ENCODE results near the gene ZYG11B.
"Not testable (repeated sequence)": the region's sequence is repeated elsewhere in the genome, so short reads cannot be mapped to it uniquely, and the experiment has no call there.

Gene ZYG11B

DNA sequence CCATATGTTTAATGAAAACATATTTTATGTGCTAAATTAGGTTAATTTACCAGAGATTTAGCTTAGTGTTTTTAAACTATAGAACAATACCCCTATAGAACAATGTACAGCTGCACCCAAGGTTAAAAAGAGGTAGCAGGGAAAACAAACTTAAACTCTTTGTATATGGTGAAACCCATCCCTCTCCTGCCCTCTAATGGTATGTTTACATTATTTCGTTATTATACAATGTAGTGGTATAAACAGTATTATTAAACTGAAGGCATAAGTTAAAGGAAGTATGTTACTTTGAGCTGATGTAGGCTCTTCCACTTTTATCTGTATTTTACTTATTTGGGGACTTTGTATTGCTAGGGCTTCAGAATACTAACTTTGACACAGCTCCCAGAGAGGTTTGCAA, 99.6 kb downstream of the ZYG11B start:
- H3K4me3 ChIP-seq (replicated peaks in 1 of 2; ENCODE audit: low read depth in 2 of 2, low read length in 2 of 2) = no peak overlapping the region
- DNase-seq (ENCODE audit: low read depth in 2 of 2) = peak; percentile 25 to 29
- TF ChIP-seq, protein P1, sequence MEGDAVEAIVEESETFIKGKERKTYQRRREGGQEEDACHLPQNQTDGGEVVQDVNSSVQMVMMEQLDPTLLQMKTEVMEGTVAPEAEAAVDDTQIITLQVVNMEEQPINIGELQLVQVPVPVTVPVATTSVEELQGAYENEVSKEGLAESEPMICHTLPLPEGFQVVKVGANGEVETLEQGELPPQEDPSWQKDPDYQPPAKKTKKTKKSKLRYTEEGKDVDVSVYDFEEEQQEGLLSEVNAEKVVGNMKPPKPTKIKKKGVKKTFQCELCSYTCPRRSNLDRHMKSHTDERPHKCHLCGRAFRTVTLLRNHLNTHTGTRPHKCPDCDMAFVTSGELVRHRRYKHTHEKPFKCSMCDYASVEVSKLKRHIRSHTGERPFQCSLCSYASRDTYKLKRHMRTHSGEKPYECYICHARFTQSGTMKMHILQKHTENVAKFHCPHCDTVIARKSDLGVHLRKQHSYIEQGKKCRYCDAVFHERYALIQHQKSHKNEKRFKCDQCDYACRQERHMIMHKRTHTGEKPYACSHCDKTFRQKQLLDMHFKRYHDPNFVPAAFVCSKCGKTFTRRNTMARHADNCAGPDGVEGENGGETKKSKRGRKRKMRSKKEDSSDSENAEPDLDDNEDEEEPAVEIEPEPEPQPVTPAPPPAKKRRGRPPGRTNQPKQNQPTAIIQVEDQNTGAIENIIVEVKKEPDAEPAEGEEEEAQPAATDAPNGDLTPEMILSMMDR (IDR thresholded peaks at IDR 0.05; ENCODE audit: low read depth, low read length) = peak; percentile 16

DNA sequence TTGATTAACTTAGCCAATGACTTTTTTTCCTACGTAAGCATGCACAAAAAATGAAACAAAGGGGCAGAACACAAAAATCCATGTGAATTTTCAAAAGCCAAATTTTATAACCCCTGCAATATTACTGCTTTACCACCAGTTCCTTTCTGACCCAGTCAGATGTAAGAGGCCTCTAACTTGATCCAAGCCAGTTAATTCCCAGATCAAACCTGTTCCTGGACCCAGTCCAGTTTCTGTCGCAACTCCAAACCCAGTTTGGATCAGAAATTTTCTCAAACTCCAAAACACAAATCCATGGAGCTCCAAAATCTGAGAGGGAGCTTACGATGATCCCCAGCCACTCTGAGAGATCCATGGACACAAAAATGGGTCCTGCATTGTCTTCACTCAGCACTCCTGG, 108.5 kb downstream of the ZYG11B start:
- TF ChIP-seq, protein P1 (IDR thresholded peaks at IDR 0.05; ENCODE audit: low read depth, low read length) = no peak
- H3K4me3 ChIP-seq (replicated peaks in 1 of 2; ENCODE audit: low read depth in 2 of 2, low read length in 2 of 2) = no peak overlapping the region
- no peak for DNase-seq (ENCODE audit: low read depth in 2 of 2)

DNA sequence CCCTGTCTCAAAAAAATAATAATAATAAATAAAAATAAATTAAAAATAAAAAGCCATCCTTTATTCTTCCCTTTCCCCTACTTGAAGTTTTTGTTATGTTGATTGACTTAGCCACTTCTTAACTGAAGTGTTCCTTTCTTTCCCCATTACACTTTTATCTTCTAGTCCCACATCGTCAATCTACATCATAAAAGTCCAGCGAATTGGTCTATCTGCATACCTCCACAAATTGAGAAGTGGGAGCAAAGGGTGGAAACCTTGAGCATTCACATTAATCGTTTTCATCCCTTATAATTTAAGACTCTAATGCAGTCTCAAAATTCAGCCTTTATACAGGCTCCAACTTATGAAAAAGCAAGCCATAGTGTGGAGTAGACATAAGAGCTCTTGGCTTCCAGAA, 109.8 kb downstream of the ZYG11B start:
- DNase-seq (ENCODE audit: low read depth in 2 of 2) = no peak
- no peak overlapping the region for H3K4me3 ChIP-seq (replicated peaks in 1 of 2; ENCODE audit: low read depth in 2 of 2, low read length in 2 of 2)
- TF ChIP-seq, protein P1 (IDR thresholded peaks at IDR 0.05; ENCODE audit: low read depth, low read length) = no peak

DNA sequence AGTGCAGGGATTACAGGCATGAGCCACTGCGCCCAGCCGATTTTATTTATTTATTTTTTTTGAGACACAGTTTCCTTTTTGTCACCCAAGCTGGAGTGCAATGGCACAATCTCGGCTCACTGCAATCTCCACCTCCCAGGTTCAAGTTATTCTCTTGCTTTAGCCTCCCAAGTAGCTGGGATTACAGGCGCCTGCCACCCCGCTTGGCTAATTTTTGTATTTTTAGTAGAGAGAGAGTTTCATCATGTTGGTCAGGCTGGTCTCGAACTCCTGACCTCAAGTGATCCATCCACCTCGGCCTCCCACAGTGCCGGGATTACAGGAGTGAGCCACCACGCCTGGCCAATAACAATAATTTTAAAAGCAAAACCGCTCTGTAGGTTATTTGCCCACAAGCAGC, 112.9 kb downstream of the ZYG11B start:
- DNase-seq (ENCODE audit: low read depth in 2 of 2); H3K4me3 ChIP-seq (replicated peaks in 1 of 2; ENCODE audit: low read depth in 2 of 2, low read length in 2 of 2): not testable (repeated sequence)

DNA sequence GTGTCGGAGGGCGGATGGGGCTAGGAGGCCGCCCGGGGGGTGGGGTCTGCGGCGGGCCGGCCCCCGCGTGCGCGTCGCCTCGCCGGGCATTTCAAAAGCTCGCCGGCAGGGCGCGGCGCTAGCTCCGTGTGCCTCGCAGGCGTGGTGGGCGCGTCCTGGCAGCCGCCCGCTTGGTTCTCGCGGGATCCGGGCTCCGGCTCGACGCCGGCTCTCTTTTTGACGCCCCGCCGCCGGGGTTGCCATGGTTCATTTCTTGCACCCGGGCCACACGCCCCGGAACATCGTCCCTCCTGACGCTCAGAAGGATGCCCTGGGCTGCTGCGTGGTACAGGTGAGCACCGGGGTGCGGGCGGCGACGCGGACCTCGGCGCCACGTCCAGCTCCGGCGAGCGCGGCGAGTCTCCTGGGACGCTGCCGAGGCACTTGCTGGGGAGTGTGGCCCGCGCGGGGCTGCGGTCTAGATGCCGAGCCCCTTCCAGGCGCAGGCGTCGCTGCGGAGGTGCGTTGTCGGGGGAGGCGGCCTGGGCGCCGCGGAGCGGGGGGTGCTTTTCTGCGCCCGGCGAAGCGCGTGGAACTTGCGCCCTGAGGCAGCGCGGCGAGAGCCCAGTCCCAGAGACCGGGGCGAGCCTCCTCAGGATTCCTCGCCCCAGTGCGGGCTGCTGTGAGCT, 116.5 kb downstream of the ZYG11B start, which contains the start of gene ZYG11A:
ZYG11A (plus strand) TSS at position 118 of the 668 bp plus-strand sequence; CDS start at position 242, 124 bp downstream.
- DNase-seq (ENCODE audit: low read depth in 2 of 2) = peak; percentile 69 to 76
- TF ChIP-seq, protein P1 (IDR thresholded peaks at IDR 0.05; ENCODE audit: low read depth, low read length) = peak; percentile 6
- H3K4me3 ChIP-seq (replicated peaks in 1 of 2; ENCODE audit: low read depth in 2 of 2, low read length in 2 of 2) = peak within 1 kb of the TSS; percentile 43 to 57

DNA sequence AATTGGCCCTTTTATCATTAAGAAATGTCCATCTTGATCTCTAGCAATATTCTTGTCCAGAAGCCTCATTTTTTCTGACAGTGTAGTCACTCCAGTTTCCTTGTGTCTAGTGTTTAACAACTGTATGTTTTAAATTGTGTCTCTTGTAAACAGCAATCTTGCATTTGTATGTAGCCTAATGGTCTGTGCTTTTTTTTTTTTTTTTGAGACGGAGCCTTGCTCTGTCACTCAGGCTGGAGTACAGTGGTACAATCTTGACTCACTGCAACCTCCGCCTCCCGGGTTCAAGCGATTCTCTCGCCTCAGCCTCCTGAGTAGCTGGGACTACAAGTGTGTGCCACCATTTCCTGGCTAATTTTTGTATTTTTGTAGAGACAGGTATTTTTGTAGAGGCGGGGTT, 118.9 kb downstream of the ZYG11B start:
- not testable (repeated sequence) for H3K4me3 ChIP-seq (replicated peaks in 1 of 2; ENCODE audit: low read depth in 2 of 2, low read length in 2 of 2); DNase-seq (ENCODE audit: low read depth in 2 of 2)

DNA sequence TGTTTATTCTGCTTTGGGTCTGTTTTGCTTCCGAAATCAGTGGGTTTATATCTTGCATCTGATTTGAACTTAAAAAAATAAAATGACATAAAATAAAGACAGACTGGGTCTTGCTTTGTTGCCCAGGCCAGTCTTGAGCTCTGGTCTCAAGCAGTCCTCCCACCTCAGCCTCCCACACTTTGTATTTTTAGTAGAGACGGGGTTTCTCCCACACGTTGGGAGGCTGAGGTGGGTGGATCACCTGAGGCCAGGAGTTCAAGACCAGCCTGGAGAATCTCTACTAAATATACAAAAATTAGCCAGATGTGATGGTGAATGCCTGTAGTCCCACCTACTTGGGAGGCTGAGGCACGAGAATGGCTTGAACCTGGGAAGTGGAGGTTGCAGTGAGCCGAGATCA, 122.2 kb downstream of the ZYG11B start:
- DNase-seq (ENCODE audit: low read depth in 2 of 2) = no peak
- H3K4me3 ChIP-seq (replicated peaks in 1 of 2; ENCODE audit: low read depth in 2 of 2, low read length in 2 of 2) = no peak overlapping the region
- TF ChIP-seq, protein P1 (IDR thresholded peaks at IDR 0.05; ENCODE audit: low read depth, low read length) = no peak

DNA sequence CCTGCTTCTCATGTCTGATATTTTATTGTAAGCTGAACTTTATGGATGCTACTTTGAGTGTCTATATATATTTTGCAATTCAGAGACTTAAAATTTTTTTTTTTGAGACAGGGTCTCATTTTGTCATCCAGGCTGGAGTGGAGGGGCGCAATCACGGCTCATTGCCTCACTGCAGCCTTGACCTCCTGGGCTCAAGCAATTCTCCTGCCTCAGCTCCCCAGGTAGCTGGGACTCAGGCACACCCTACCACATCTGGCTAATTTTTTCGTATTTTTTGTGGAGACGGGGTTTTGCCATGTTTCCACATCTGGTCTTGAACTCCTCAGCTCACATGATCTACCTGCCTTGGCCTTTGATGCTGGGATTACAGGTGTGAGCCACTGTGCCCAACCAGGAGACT, 124.7 kb downstream of the ZYG11B start:
- no peak for DNase-seq (ENCODE audit: low read depth in 2 of 2)
- TF ChIP-seq, protein P1 (IDR thresholded peaks at IDR 0.05; ENCODE audit: low read depth, low read length) = no peak
- no peak overlapping the region for H3K4me3 ChIP-seq (replicated peaks in 1 of 2; ENCODE audit: low read depth in 2 of 2, low read length in 2 of 2)

Data from cardiac fibroblast (primary cell).